Uterus (tissue), 2 donors: ENCODE data around the gene COL6A1.
A peak's percentile ranks its signal among the peaks of the same experiment; 100 is the strongest.

Experiments used
- POLR2A ChIP-seq, 2 donors: fragments of 450-650 bp; IDR thresholded peaks; one replicate each; pipeline ENCODE4 v1.6.1; 2016; ENCODE audit warnings: antibody characterized with exemption in 2 of 2, mild to moderate bottlenecking in 1 of 2, moderate library complexity in 1 of 2
- TF ChIP-seq, protein P1 (sequence below), 4 experiments: fragments of 200-600 bp in 2 of 4; fragments of 450-650 bp in 2 of 4; sonication (generic) in 2 of 4; IDR thresholded peaks; one replicate each; pipeline ENCODE4 v1.5.1; 2016 to 2019; ENCODE audit warnings: antibody characterized with exemption in 4 of 4, mild to moderate bottlenecking in 2 of 4, moderate library complexity in 1 of 4

DNA sequence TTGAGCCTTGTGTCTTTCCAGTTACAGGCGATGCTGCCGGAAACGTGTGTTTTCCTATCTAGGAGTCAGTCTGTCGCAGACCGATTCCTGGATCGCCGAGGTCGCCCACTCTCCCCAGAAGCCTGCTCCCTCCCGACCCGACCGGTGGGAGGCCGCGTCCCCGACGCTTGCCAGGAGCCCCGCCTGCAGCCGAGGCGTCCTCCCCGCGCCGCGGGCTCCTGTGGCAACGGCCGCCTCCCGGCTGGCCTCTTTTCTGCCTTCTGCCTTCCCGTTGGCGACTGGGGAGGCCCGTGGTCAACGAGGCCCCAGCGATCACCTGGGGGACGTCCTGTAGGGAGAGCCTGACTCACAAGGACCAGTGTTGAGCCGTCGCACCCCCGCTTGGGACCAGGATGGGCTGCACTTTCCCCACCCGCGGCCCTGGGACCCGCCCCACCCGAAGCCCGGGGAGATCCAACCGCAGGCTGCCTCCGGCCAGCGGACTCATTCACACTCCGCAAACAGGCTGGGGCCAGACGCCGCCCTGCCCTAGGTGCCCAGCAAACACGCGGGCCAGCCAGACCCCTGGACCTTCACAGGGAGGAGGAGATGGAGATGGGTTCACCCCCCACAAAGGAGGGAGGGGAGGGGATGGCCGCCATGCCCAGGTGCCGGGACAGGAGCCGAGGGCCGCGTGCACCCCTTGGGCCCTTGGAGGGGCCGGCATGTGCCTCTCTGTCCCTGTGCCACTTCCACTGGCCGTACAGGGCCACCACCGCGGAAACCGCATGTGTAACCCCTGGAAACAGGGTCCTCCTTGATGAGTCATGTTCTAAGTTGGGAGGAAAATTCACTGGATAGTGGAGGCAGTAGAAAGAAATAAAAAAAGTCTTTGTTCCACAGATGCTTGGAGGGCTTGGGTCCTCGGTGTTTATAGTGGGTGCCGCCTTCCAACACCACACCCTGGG, 7.2 kb upstream of the COL6A1 start:
- peak in 1 of 2 donors; percentile 1 for TF ChIP-seq POLR2A (IDR thresholded peaks at IDR 0.05)
- TF ChIP-seq, protein P1, sequence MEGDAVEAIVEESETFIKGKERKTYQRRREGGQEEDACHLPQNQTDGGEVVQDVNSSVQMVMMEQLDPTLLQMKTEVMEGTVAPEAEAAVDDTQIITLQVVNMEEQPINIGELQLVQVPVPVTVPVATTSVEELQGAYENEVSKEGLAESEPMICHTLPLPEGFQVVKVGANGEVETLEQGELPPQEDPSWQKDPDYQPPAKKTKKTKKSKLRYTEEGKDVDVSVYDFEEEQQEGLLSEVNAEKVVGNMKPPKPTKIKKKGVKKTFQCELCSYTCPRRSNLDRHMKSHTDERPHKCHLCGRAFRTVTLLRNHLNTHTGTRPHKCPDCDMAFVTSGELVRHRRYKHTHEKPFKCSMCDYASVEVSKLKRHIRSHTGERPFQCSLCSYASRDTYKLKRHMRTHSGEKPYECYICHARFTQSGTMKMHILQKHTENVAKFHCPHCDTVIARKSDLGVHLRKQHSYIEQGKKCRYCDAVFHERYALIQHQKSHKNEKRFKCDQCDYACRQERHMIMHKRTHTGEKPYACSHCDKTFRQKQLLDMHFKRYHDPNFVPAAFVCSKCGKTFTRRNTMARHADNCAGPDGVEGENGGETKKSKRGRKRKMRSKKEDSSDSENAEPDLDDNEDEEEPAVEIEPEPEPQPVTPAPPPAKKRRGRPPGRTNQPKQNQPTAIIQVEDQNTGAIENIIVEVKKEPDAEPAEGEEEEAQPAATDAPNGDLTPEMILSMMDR (IDR thresholded peaks at IDR 0.05), result no peak
